Gastroesophageal sphincter (tissue), 4 donors: ENCODE measurements around the gene MT1G. TPM values are rescaled to one million over a fixed set of nuclear protein-coding genes. Genes with fewer than 3 reads are reported as not detected.

ENCODE experiments used
- ATAC-seq: fragments of 150-250 bp; one replicate; pipeline ENCODE4 v1.9.1; 2016; ENCODE audit warnings: mild to moderate bottlenecking, moderate library complexity
- H3K27ac ChIP-seq, 4 donors: fragments of 200-600 bp; sonication (generic) in 3 of 4; 1 replicate in 3 of 4; 2 replicates in 1 of 4; pipeline ENCODE4 v1.5.1; 2016 to 2019
- H3K27me3 ChIP-seq: fragments of 200-600 bp; sonication (generic); one replicate; pipeline ENCODE4 v1.5.1; 2019
- H3K36me3 ChIP-seq, 2 donors: fragments of 200-600 bp; sonication (generic); one replicate each; pipeline ENCODE4 v1.5.1; 2019; ENCODE audit warnings: control low read depth in 1 of 2
- H3K4me1 ChIP-seq, 3 donors: fragments of 200-600 bp; sonication (generic); 1 replicate in 2 of 3; 2 replicates in 1 of 3; pipeline ENCODE4 v1.5.1; 2016 to 2019; ENCODE audit warnings: control low read depth in 2 of 3
- H3K4me3 ChIP-seq, 2 donors: fragments of 200-600 bp; sonication (generic); one replicate each; pipeline ENCODE4 v1.5.1; 2019; ENCODE audit warnings: mild to moderate bottlenecking in 1 of 2, moderate library complexity in 1 of 2
- H3K9me3 ChIP-seq, 3 donors: fragments of 200-600 bp; sonication (generic); one replicate each; pipeline ENCODE4 v1.5.1; 2017 to 2019; ENCODE audit warnings: control low read depth in 2 of 3
- CTCF ChIP-seq, 4 experiments: fragments of 200-600 bp in 2 of 4; fragments of 450-650 bp in 2 of 4; sonication (generic) in 1 of 4; IDR thresholded peaks; one replicate each; pipeline ENCODE4 v1.5.1; 2017 to 2019; ENCODE audit warnings: antibody characterized with exemption in 4 of 4, mild to moderate bottlenecking in 2 of 4, moderate library complexity in 2 of 4
- EP300 ChIP-seq: sonication (generic); formaldehyde crosslinking; IDR thresholded peaks from one replicate; pipeline ENCODE4 v1.6.1; 2017; ENCODE audit warnings: antibody characterized with exemption, mild to moderate bottlenecking
- POLR2A ChIP-seq, 2 donors: fragments of 450-650 bp; IDR thresholded peaks; one replicate each; pipeline ENCODE4 v1.6.1; 2017; ENCODE audit warnings: antibody characterized with exemption in 2 of 2, mild to moderate bottlenecking in 2 of 2, moderate library complexity in 1 of 2
- POLR2AphosphoS5 ChIP-seq: sonication (generic); formaldehyde crosslinking; IDR thresholded peaks from one replicate; pipeline ENCODE4 v1.6.1; 2017; ENCODE audit warnings: antibody characterized with exemption
- WGBS, 2 donors: methylation state at CpG; one replicate each; pipeline ENCODE4 v1.1.5; 2018; ENCODE audit warnings: low coverage in 1 of 2; 5-methylcytosine and 5-hydroxymethylcytosine counted together
- total RNA-seq, 4 donors: library from RNA; depleted of rRNA; stranded (reverse); fragments of >200 nt; gene quantifications; one replicate each; pipeline ENCODE4 v1.1.0, GENCODE V29; 2016

Gene MT1G
- total RNA-seq, 4 donors from 2014 or later: 16.0 to 40.0 (median 21.6) TPM; not detected in 1

DNA sequence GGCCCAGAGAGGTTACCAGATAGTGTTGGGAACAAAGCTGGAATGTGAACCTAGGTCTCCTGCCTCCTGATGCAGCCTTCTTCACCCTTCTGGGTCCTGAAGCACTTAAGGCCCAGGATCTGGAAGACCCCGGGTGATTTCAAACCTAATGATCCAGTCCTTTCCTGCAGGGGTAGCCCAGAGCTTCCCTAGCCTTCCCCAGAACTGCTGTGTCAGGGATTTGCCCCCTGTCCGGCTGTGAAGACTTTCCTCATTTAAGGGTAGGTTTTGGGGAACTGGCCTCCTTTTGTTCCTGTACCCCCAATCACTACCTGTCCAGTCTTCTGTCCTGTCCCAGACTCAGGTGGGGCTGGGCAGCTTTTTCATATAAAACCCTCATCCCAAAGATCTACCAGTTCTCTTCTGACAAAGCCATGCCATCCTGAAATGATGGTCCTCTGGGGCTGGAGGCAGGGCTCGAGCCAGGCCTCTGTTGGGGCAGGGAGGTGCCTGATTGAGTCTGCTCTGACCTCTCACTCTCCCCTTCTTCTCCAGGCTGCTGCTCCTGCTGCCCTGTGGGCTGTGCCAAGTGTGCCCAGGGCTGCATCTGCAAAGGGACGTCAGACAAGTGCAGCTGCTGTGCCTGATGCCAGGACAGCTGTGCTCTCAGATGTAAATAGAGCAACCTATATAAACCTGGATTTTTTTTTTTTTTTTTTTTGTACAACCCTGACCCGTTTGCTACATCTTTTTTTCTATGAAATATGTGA, 15.7 kb upstream of the MT1G start:
- ATAC-seq: no peak
- Histone ChIP-seq H3K4me3 (peak overlapping the region; percentile 61 to 66), H3K4me1 (peaks cover 0 to 40% (median 14%) of the 10 kb centered on the region in 3 donors), H3K36me3 (no peaks in the 10 kb centered on the region), H3K27ac (peak overlapping the region; percentile 4 to 88 (median 55)), H3K27me3 (no peaks in the 10 kb centered on the region), H3K9me3 (no peaks in the 10 kb centered on the region)
- 88 to 100% methylated on average over 1 to 2 of the region's 5 CpGs for WGBS, 2 donors
- no peak for TF ChIP-seq EP300
- TF ChIP-seq POLR2AphosphoS5: no peak
- TF ChIP-seq CTCF (IDR thresholded peaks at IDR 0.05): no peak
- no peak for TF ChIP-seq POLR2A (IDR thresholded peaks at IDR 0.05)

DNA sequence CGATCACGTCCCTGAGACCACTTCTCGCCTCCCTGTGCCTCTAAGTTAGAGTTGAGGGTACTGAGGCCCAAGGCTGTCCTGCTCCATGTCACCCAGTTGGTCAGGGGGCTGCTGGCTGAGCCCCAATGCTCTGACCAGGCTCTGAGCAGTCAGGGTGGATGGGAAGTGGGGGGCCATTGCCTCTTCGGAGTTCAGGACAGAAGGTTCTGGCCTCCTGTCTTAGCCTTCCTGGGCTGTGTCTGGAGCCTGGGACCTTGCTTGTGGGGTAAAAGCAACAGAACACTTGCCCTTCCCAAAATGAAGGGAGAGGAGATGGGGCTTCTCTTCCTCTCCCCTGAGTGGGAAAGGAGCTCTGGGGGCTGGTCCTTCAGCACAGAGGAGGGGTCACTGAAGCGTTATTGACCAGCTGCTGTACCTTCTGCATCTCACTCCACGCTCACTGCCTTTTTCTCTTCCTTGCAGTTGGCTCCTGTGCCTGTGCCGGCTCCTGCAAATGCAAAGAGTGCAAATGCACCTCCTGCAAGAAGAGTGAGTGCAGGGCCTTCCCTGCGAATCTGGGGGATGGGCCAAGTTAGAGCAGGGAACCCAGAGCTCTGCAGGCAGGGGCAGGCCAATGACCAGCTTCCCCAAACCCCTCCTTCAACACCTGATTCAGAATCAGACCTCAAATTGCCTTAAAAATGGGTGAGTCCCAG, 15.0 kb upstream of the MT1G start:
- TF ChIP-seq POLR2AphosphoS5: no peak
- TF ChIP-seq CTCF (IDR thresholded peaks at IDR 0.05): no peak
- TF ChIP-seq POLR2A (IDR thresholded peaks at IDR 0.05): no peak
- no peak for TF ChIP-seq EP300
- WGBS, 2 donors: 60% methylated on average over 1 of the region's 8 CpGs; no CpG with 5 or more reads in 1 of the 2 donors
- no peak for ATAC-seq
- Histone ChIP-seq H3K27ac (peak overlapping the region; percentile 45 to 88 (median 81)), H3K9me3 (no peaks in the 10 kb centered on the region), H3K27me3 (no peaks in the 10 kb centered on the region), H3K4me3 (peak overlapping the region; percentile 61 to 66), H3K4me1 (peaks cover 0 to 40% (median 14%) of the 10 kb centered on the region in 3 donors), H3K36me3 (no peaks in the 10 kb centered on the region)

- TF ChIP-seq POLR2A (IDR thresholded peaks at IDR 0.05): peak; percentile 95 to 97
- peak; percentile 98 for TF ChIP-seq POLR2AphosphoS5
- TF ChIP-seq EP300: no peak
- TF ChIP-seq CTCF (IDR thresholded peaks at IDR 0.05): peak in 1 of 4 experiments; percentile 18
- 0 to 2% methylated on average over 4 to 11 of the region's 49 CpGs for whole genome bisulfite sequencing, 2 donors
- peak; percentile 98 for ATAC-seq
- Histone ChIP-seq H3K36me3 (no peaks in the 10 kb centered on the region), H3K4me1 (peaks cover 0 to 40% (median 14%) of the 10 kb centered on the region in 3 donors), H3K27ac (peak within 1 kb of the TSS; percentile 45 to 88 (median 81)), H3K4me3 (peak within 1 kb of the TSS; percentile 61 to 66), H3K9me3 (no peaks in the 10 kb centered on the region), H3K27me3 (no peaks in the 10 kb centered on the region)
Observed at GRCh38 chr16:56681939-56682702, 14.3 kb upstream of the MT1G start, which contains the start of gene MT1X. TSS of gene MT1X (plus strand) at chr16:56682470. CDS start at chr16:56682541, 71 bp downstream.

DNA sequence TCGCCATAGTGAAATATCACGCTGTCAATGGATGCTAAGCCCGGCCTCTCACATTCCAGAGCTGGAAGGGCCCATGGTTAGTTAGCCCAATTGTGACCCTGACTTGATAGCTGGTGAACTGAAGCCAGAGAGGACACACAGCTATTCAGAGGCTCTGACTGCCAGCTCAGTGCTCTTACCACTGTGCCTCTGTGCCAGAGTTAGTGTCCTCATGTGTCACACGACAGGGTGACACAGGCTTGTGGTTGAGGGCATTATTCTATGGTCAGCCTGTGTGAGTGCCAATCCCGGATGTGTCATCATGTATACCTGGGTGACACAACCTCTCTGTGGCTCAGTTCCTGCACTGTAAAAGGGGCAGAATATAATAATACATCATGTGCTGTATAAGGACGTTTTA, 12.0 kb upstream of the MT1G start:
- peaks cover 23% of the 10 kb centered on the region for H3K27me3 ChIP-seq
- H3K36me3 ChIP-seq: no peaks in the 10 kb centered on the region
- TF ChIP-seq EP300: no peak
- no peak for TF ChIP-seq POLR2A (IDR thresholded peaks at IDR 0.05)
- TF ChIP-seq POLR2AphosphoS5: no peak
- no peak for TF ChIP-seq CTCF (IDR thresholded peaks at IDR 0.05)
- H3K4me1 ChIP-seq: peaks cover 0 to 44% (median 18%) of the 10 kb centered on the region in 3 donors
- no peaks in the 10 kb centered on the region for H3K9me3 ChIP-seq
- ATAC-seq: no peak
- H3K4me3 ChIP-seq: no peak overlapping the region
- WGBS, 2 donors: 69 to 77% methylated on average over 3 to 4 of the region's 6 CpGs
- no peak overlapping the region for H3K27ac ChIP-seq
